Mammary epithelial cell (primary cell): ENCODE results near the gene CPM.

Source experiments
- CTCF ChIP-seq, 2 donors: IDR thresholded peaks in 1 of 2; conservative IDR thresholded peaks in 1 of 2; 2 replicates each; pipeline ENCODE4 v1.5.1; 2011 to 2012; ENCODE audit warnings: inconsistent platforms in 2 of 2, low read length in 2 of 2, mild to moderate bottlenecking in 2 of 2, control low read depth in 1 of 2, low read depth in 1 of 2; ENCODE audit not compliant: insufficient read depth in 1 of 2; ENCODE audit errors: extremely low read depth in 1 of 2
- EZH2 ChIP-seq: IDR thresholded peaks from 2 replicates; pipeline ENCODE4 v1.6.1; 2012; ENCODE audit warnings: low read length, inconsistent platforms, borderline replicate concordance

- TF ChIP-seq CTCF (conservative IDR thresholded peaks at IDR 0.05 in 1 of 2, IDR thresholded peaks at IDR 0.05 in 1 of 2; ENCODE audit: extremely low read depth in 1 of 2, insufficient read depth in 1 of 2, low read depth in 1 of 2, low read length in 2 of 2) (no peak), EZH2 (no peak)
These were observed 2.8 kb downstream of the CPM start for GRCh38 chr12:68930178-68930577.
